Panc1 (cell line): ENCODE data around the gene KRT82. TPM values are rescaled to one million over a fixed set of nuclear protein-coding genes. Genes with fewer than 3 reads are reported as not detected.

Experiments
- ATAC-seq: fragments of 200-7000 bp; cut with Tn5 transposase; 2 replicates; pipeline ENCODE4 v1.9.1; 2020; ENCODE audit warnings: mild to moderate bottlenecking, moderate library complexity
- BruUV-seq: library from RNA; stranded (reverse); fragments of 400-500 nt; replicated peaks from 2 replicates; lab custom pipeline; 2021; lab: Mats Ljungman, UMichigan
- CTCF ChIA-PET: fragments of 300-600 bp; sonication (Branson Sonifier 250); formaldehyde crosslinking; loops from one replicate; lab custom pipeline; 2022; ENCODE audit warnings: antibody characterized with exemption; lab: Charles Lee
- POLR2A ChIA-PET: fragments of 300-600 bp; sonication (Branson Sonifier 250); formaldehyde crosslinking; loops from one replicate; lab custom pipeline; 2022; ENCODE audit warnings: antibody characterized with exemption; lab: Charles Lee
- DNase-seq: peaks from one replicate; pipeline ENCODE4 v3.0.0-alpha.2; 2010; ENCODE audit warnings: low read depth, low spot score
- H3K27ac ChIP-seq: 2 replicates; pipeline ENCODE4 v1.5.1; 2011; ENCODE audit warnings: mild to moderate bottlenecking, low read length, inconsistent platforms
- H3K27me3 ChIP-seq: fragments of 200-500 bp; sonication (Bioruptor generic); 2 replicates; pipeline ENCODE4 v1.6.0; 2014; ENCODE audit warnings: low read length, inconsistent platforms; ENCODE audit not compliant: control insufficient read depth, insufficient read depth
- H3K36me3 ChIP-seq: fragments of 200-500 bp; sonication (Bioruptor generic); 2 replicates; pipeline ENCODE4 v1.5.1; 2014; ENCODE audit warnings: inconsistent platforms, mild to moderate bottlenecking, low read length, moderate library complexity; ENCODE audit not compliant: control insufficient read depth, insufficient read depth
- H3K4me1 ChIP-seq: 2 replicates; pipeline ENCODE4 v1.5.1; 2011; ENCODE audit warnings: inconsistent platforms, mild to moderate bottlenecking, low read length, moderate library complexity; ENCODE audit not compliant: control insufficient read depth, insufficient read depth
- H3K4me3 ChIP-seq, 2 experiments: 2 replicates each; pipeline ENCODE4 v1.5.1; 2011 to 2012; ENCODE audit warnings: low read depth in 2 of 2, low read length in 2 of 2, mild to moderate bottlenecking in 2 of 2, inconsistent platforms in 1 of 2, moderate library complexity in 1 of 2
- H3K9me3 ChIP-seq: fragments of 200-500 bp; sonication (Bioruptor generic); 2 replicates; pipeline ENCODE4 v1.5.1; 2014; ENCODE audit warnings: low read depth, mild to moderate bottlenecking, inconsistent platforms, low read length, moderate library complexity; ENCODE audit not compliant: control insufficient read depth, insufficient read depth
- POLR2AphosphoS5 ChIP-seq: IDR thresholded peaks from 2 replicates; pipeline ENCODE4 v1.6.1; 2012; ENCODE audit warnings: mild to moderate bottlenecking, low read depth, low read length, moderate library complexity
- REST ChIP-seq, 2 experiments: IDR thresholded peaks; 2 replicates each; pipeline ENCODE4 v1.6.1; 2011 to 2012; ENCODE audit warnings: low read depth in 2 of 2, control low read depth in 1 of 2, low read length in 1 of 2, mild to moderate bottlenecking in 1 of 2, moderate library complexity in 1 of 2; ENCODE audit not compliant: insufficient read depth in 1 of 2
- SIN3A ChIP-seq: IDR thresholded peaks from 2 replicates; pipeline ENCODE4 v1.6.1; 2012; ENCODE audit warnings: low read depth, mild to moderate bottlenecking, low read length, moderate library complexity, borderline replicate concordance; ENCODE audit not compliant: insufficient read depth
- TCF7L2 ChIP-seq: IDR thresholded peaks from 2 replicates; pipeline ENCODE4 v1.6.1; 2011; ENCODE audit warnings: mild to moderate bottlenecking, low read depth, low read length, inconsistent platforms
- in situ Hi-C: cut with HindIII; loops from 2 replicates; pipeline ENCODE4 v1.10.0; 2016; ENCODE audit warnings: low sequenced_read_pairs, low pct_unique_long_range_greater_than_20kb
- intact Hi-C: fragments of 100-400 bp; cut with micrococcal nuclease; formaldehyde crosslinking; loops from one replicate; pipeline ENCODE4 v1.10.0; 2022; ENCODE audit not compliant: unreplicated experiment
- total RNA-seq: library from RNA; stranded (reverse); gene quantifications from one replicate; pipeline ENCODE4 v1.2.1, GENCODE V29; 2021; ENCODE audit not compliant: unreplicated experiment
- TF ChIP-seq, protein P1 (sequence below): fragments of 450-650 bp; IDR thresholded peaks from 2 replicates; pipeline ENCODE4 v1.5.1; 2017; ENCODE audit warnings: mild to moderate bottlenecking

KRT82 gene
- total RNA-seq, 1 experiment from 2014 or later: not detected

DNA sequence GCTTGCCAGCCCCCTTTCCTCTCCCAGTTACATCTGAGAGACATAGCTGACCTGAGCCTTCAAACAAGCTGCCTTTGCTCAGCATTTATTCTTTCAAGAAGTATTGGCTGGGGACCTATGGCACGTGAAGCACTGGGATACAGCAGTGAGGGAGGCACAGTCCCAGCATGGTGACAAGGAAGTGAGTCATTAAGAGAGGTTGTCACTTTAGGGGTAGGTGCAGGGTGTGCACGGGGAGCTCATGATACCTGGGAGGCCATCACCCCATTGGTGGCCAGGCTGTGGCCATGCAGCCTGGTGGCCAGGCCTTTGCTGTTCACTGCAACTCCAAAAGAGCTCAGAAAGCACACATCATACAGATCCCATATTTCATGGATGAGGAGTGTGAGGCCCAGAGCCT is 33.7 kb upstream of the KRT82 start:
- Histone ChIP-seq H3K4me1 (no peaks in the 10 kb centered on the region), H3K36me3 (no peaks in the 10 kb centered on the region), H3K27me3 (no peaks in the 10 kb centered on the region), H3K27ac (no peak overlapping the region), H3K4me3 (no peak overlapping the region), H3K9me3 (no peaks in the 10 kb centered on the region)
- ATAC-seq (no peak), DNase-seq (no peak)
- CTCF ChIA-PET: no interaction called here
- TF ChIP-seq POLR2AphosphoS5 (no peak), SIN3A (no peak), TCF7L2 (no peak), REST (IDR thresholded peaks at IDR 0.05; ENCODE audit: insufficient read depth in 1 of 2, low read depth in 2 of 2, low read length in 1 of 2) (no peak)
- TF ChIP-seq, protein P1, sequence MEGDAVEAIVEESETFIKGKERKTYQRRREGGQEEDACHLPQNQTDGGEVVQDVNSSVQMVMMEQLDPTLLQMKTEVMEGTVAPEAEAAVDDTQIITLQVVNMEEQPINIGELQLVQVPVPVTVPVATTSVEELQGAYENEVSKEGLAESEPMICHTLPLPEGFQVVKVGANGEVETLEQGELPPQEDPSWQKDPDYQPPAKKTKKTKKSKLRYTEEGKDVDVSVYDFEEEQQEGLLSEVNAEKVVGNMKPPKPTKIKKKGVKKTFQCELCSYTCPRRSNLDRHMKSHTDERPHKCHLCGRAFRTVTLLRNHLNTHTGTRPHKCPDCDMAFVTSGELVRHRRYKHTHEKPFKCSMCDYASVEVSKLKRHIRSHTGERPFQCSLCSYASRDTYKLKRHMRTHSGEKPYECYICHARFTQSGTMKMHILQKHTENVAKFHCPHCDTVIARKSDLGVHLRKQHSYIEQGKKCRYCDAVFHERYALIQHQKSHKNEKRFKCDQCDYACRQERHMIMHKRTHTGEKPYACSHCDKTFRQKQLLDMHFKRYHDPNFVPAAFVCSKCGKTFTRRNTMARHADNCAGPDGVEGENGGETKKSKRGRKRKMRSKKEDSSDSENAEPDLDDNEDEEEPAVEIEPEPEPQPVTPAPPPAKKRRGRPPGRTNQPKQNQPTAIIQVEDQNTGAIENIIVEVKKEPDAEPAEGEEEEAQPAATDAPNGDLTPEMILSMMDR: no peak
- intact Hi-C loops (no loop called here), in situ Hi-C loops (no loop called here)
- BruUV-seq: no TSS peak
- POLR2A ChIA-PET: no interaction called here

DNA sequence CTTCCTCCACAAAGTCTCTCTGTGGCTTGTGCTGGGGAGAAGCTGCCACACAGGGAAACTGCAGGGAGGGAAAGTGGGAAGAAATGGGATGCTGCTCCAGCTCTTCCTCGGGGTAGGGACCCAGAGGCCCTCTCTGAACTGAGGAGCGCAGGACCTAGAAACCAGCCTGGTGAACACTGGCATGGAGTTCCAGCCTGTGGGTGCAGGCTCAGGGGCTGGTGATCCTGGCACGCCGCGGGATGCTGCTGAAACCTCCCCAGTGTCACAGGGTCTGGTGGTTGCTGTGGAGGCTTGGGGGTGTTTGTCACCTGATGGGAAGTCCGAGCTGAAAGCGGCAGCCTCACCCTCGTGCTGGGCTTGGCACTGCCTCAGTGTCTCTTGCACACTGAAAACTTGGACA is 33.3 kb upstream of the KRT82 start:
- BruUV-seq: no TSS peak
- Histone ChIP-seq H3K9me3 (no peaks in the 10 kb centered on the region), H3K4me3 (no peak overlapping the region), H3K27ac (no peak overlapping the region), H3K27me3 (no peaks in the 10 kb centered on the region), H3K4me1 (no peaks in the 10 kb centered on the region), H3K36me3 (no peaks in the 10 kb centered on the region)
- TF ChIP-seq TCF7L2: no peak
- ATAC-seq (no peak), DNase-seq (no peak)
- ChIA-PET CTCF (no interaction called here), POLR2A (no interaction called here)
- in situ Hi-C loops: no loop called here
- intact Hi-C loops: no loop called here

- no peak for TF ChIP-seq SIN3A
- no peak for TF ChIP-seq POLR2AphosphoS5
- TF ChIP-seq, protein P1: no peak
- no peak for TF ChIP-seq REST (IDR thresholded peaks at IDR 0.05; ENCODE audit: insufficient read depth in 1 of 2, low read depth in 2 of 2, low read length in 1 of 2)
- no peak for TF ChIP-seq TCF7L2
- ATAC-seq: no peak
- POLR2A ChIA-PET: no interaction called here
- H3K9me3 ChIP-seq: no peaks in the 10 kb centered on the region
- H3K27me3 ChIP-seq: no peaks in the 10 kb centered on the region
- no peak for DNase-seq
- H3K4me3 ChIP-seq: no peak overlapping the region
- H3K36me3 ChIP-seq: no peaks in the 10 kb centered on the region
- in situ Hi-C loops (no loop called here), intact Hi-C loops (no loop called here)
- BruUV-seq: no TSS peak
- no peak overlapping the region for H3K27ac ChIP-seq
- CTCF ChIA-PET: no interaction called here
- H3K4me1 ChIP-seq: no peaks in the 10 kb centered on the region
These were observed 32.5 kb upstream of the KRT82 start for GRCh38 chr12:52438305-52439301.
